WTC11 (cell line): ENCODE measurements around the gene PIMREG.

Experiments used
- CREM ChIP-seq: sonication (generic); formaldehyde crosslinking; IDR thresholded peaks from 2 replicates; pipeline ENCODE4 v1.8.1; 2022; ENCODE audit warnings: mild to moderate bottlenecking, missing genetic modification reagents, moderate library complexity
- KAT7 ChIP-seq: sonication (generic); formaldehyde crosslinking; IDR thresholded peaks from 2 replicates; pipeline ENCODE4 v1.8.1; 2023; ENCODE audit warnings: missing genetic modification reagents, mild to moderate bottlenecking, borderline replicate concordance
- ZNF121 ChIP-seq: sonication (generic); formaldehyde crosslinking; IDR thresholded peaks from 2 replicates; pipeline ENCODE4 v1.8.0; 2023; ENCODE audit warnings: missing genetic modification reagents
- ZNF423 ChIP-seq: fragments of 250-450 bp; sonication (Bioruptor Pico); IDR thresholded peaks from 2 replicates; pipeline ENCODE4 v2.1.2; 2022; ENCODE audit warnings: mild to moderate bottlenecking, moderate library complexity
- TF ChIP-seq, protein P1 (sequence below): sonication (generic); formaldehyde crosslinking; IDR thresholded peaks from 2 replicates; pipeline ENCODE4 v1.8.0; 2022; ENCODE audit warnings: missing genetic modification reagents

DNA sequence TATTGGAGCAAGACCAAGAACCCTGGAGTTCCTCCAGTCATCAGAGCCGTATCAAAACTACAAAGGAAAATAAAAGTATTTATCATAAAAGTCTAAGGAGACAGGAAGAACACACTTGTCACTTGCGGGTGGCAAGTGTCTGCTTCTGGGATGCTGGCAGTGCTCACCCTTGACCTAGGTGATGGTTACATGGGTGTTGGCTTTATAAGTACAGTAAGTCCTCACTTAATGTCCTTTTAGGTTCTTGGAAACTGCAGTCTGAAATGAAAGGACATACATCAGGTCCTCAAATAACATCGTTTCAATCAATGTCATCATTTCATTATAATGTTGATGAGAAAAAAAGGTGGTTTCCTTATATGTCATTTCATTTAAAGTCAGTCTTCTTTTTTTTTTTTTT, 6.3 kb upstream of the PIMREG start:
- TF ChIP-seq KAT7 (CRISPR knock-in tag) = no peak
- TF ChIP-seq CREM = no peak
- no peak for TF ChIP-seq ZNF423
- no peak for TF ChIP-seq ZNF121
- TF ChIP-seq, protein P1, sequence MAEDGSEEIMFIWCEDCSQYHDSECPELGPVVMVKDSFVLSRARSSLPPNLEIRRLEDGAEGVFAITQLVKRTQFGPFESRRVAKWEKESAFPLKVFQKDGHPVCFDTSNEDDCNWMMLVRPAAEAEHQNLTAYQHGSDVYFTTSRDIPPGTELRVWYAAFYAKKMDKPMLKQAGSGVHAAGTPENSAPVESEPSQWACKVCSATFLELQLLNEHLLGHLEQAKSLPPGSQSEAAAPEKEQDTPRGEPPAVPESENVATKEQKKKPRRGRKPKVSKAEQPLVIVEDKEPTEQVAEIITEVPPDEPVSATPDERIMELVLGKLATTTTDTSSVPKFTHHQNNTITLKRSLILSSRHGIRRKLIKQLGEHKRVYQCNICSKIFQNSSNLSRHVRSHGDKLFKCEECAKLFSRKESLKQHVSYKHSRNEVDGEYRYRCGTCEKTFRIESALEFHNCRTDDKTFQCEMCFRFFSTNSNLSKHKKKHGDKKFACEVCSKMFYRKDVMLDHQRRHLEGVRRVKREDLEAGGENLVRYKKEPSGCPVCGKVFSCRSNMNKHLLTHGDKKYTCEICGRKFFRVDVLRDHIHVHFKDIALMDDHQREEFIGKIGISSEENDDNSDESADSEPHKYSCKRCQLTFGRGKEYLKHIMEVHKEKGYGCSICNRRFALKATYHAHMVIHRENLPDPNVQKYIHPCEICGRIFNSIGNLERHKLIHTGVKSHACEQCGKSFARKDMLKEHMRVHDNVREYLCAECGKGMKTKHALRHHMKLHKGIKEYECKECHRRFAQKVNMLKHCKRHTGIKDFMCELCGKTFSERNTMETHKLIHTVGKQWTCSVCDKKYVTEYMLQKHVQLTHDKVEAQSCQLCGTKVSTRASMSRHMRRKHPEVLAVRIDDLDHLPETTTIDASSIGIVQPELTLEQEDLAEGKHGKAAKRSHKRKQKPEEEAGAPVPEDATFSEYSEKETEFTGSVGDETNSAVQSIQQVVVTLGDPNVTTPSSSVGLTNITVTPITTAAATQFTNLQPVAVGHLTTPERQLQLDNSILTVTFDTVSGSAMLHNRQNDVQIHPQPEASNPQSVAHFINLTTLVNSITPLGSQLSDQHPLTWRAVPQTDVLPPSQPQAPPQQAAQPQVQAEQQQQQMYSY (CRISPR knock-in tag) = no peak
